DND-41 (cell line): ENCODE data around the gene SLC13A3.

Experiments used
- ATAC-seq: fragments of 200-7000 bp; cut with Tn5 transposase; 3 replicates; pipeline ENCODE4 v1.9.1; 2021; ENCODE audit warnings: low read depth; ENCODE audit not compliant: insufficient read depth
- DNase-seq: peaks from one replicate; pipeline ENCODE4 v3.0.0-alpha.2; 2020
- H2AFZ ChIP-seq: 2 replicates; pipeline ENCODE4 v1.6.0; 2012; ENCODE audit warnings: low read depth, low read length
- H3K27ac ChIP-seq: 2 replicates; pipeline ENCODE4 v1.5.1; 2012; ENCODE audit warnings: low read length, inconsistent platforms
- H3K27me3 ChIP-seq: fragments of 200-600 bp; sonication (generic); 2 replicates; pipeline ENCODE4 v1.6.0; 2012; ENCODE audit warnings: low read length, mild to moderate bottlenecking, inconsistent platforms; ENCODE audit not compliant: insufficient read depth, poor library complexity
- H3K36me3 ChIP-seq: 2 replicates; pipeline ENCODE4 v1.5.1; 2012; ENCODE audit warnings: low read length, inconsistent platforms; ENCODE audit not compliant: insufficient read depth
- H3K4me1 ChIP-seq: 2 replicates; pipeline ENCODE4 v1.5.1; 2012; ENCODE audit warnings: mild to moderate bottlenecking, low read length; ENCODE audit not compliant: insufficient read depth
- H3K4me2 ChIP-seq: 2 replicates; pipeline ENCODE4 v1.6.0; 2012; ENCODE audit warnings: mild to moderate bottlenecking, moderate library complexity, low read length, inconsistent platforms; ENCODE audit not compliant: insufficient read depth
- H3K4me3 ChIP-seq, 2 experiments: fragments of 200-600 bp in 1 of 2; shearing (Covaris generic) in 1 of 2; 2 replicates each; pipeline ENCODE4 v1.5.1; 2012 to 2016; ENCODE audit warnings: inconsistent platforms in 2 of 2, low read length in 2 of 2, mild to moderate bottlenecking in 2 of 2, low read depth in 1 of 2, moderate library complexity in 1 of 2
- H3K79me2 ChIP-seq: 2 replicates; pipeline ENCODE4 v1.6.0; 2012; ENCODE audit warnings: low read length, inconsistent platforms; ENCODE audit not compliant: insufficient read depth
- H3K9ac ChIP-seq: 2 replicates; pipeline ENCODE4 v1.6.0; 2012; ENCODE audit warnings: low read depth, mild to moderate bottlenecking, inconsistent platforms, low read length, moderate library complexity
- H3K9me3 ChIP-seq: 2 replicates; pipeline ENCODE4 v1.5.1; 2012; ENCODE audit warnings: low read length, moderate library complexity, mild to moderate bottlenecking, inconsistent platforms; ENCODE audit not compliant: insufficient read depth, severe bottlenecking
- H4K20me1 ChIP-seq: 2 replicates; pipeline ENCODE4 v1.6.0; 2012; ENCODE audit warnings: low read length; ENCODE audit not compliant: insufficient read depth
- CTCF ChIP-seq: IDR thresholded peaks from 2 replicates; pipeline ENCODE4 v1.5.1; 2012; ENCODE audit warnings: borderline replicate concordance, low read length, moderate library complexity, mild to moderate bottlenecking; ENCODE audit not compliant: poor library complexity, severe bottlenecking; ENCODE audit errors: extremely low read depth
- EZH2 ChIP-seq: IDR thresholded peaks from 3 replicates; pipeline ENCODE4 v1.6.1; 2012; ENCODE audit warnings: borderline replicate concordance, low read depth, mild to moderate bottlenecking, moderate library complexity, low read length, inconsistent platforms; ENCODE audit not compliant: severe bottlenecking

Gene SLC13A3

GRCh38 chr20:46638134-46638897, 12.9 kb downstream of the SLC13A3 start:
- DNase-seq (no peak), ATAC-seq (no peak)
- Histone ChIP-seq H3K4me3 (no peak overlapping the region), H3K36me3 (no peaks in the 10 kb centered on the region), H4K20me1 (no peaks in the 10 kb centered on the region; the same call in 1 of the 2 replicates), H3K9me3 (no peaks in the 10 kb centered on the region), H3K27me3 (peaks cover 14% of the 10 kb centered on the region), H3K4me2 (no peak overlapping the region), H3K79me2 (no peaks in the 10 kb centered on the region), H3K4me1 (no peaks in the 10 kb centered on the region), H2AFZ (no peak overlapping the region), H3K27ac (no peak overlapping the region), H3K9ac (no peak overlapping the region)
- no peak for TF ChIP-seq CTCF
- TF ChIP-seq EZH2 = no peak

- H3K36me3 ChIP-seq = no peaks in the 10 kb centered on the region
- H3K9ac ChIP-seq = no peak overlapping the region
- H3K4me1 ChIP-seq = no peaks in the 10 kb centered on the region
- H3K4me3 ChIP-seq = no peak overlapping the region
- H3K9me3 ChIP-seq = no peaks in the 10 kb centered on the region
- no peak overlapping the region for H3K27ac ChIP-seq
- H3K79me2 ChIP-seq = no peaks in the 10 kb centered on the region
- H2AFZ ChIP-seq = no peak overlapping the region
- no peaks in the 10 kb centered on the region; the same call in 1 of the 2 replicates for H4K20me1 ChIP-seq
- H3K27me3 ChIP-seq = peaks cover 14% of the 10 kb centered on the region
- ATAC-seq (no peak), DNase-seq (no peak)
- H3K4me2 ChIP-seq = no peak overlapping the region
- TF ChIP-seq EZH2 (no peak), CTCF (no peak)
Measured at GRCh38 chr20:46637427-46638133, 13.7 kb downstream of the SLC13A3 start.

- no peaks in the 10 kb centered on the region; the same call in 1 of the 2 replicates for H4K20me1 ChIP-seq
- peaks cover 11% of the 10 kb centered on the region for H3K27me3 ChIP-seq
- H3K4me1 ChIP-seq = no peaks in the 10 kb centered on the region
- H3K36me3 ChIP-seq = no peaks in the 10 kb centered on the region
- H3K4me2 ChIP-seq = no peak overlapping the region
- no peaks in the 10 kb centered on the region for H3K79me2 ChIP-seq
- H3K9ac ChIP-seq = no peak overlapping the region
- no peak overlapping the region for H3K27ac ChIP-seq
- ATAC-seq = no peak
- TF ChIP-seq EZH2 = no peak
- no peak for TF ChIP-seq CTCF
- H3K9me3 ChIP-seq = no peaks in the 10 kb centered on the region
- no peak overlapping the region for H2AFZ ChIP-seq
- no peak overlapping the region for H3K4me3 ChIP-seq
- no peak for DNase-seq
Measured at GRCh38 chr20:46637020-46637419, 14.2 kb downstream of the SLC13A3 start.
